ENCODE data around the gene KHDC4.
"Not testable (repeated sequence)": the region's sequence is repeated elsewhere in the genome, so short reads cannot be mapped to it uniquely, and the experiment has no call there.

DNA sequence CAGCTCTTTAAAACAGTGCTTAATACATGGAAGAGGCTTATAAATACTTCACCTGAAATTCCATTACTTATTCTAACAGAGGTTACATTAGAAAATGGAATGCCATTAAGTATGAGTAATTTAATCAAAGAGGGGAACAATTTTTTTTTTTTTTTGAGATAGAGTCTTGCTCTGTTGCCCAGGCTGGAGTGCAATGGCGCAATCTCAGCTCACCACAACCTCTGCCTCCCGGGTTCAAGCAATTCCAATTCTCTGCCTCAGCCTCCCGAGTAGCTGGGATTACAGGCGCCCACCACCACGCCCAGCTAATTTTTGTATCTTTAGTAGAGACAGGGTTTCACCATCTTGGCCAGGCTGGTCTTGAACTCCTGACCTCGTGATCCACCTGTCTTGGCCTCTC is 38.6 kb downstream of the KHDC4 start:
- TF ChIP-seq, protein P1, sequence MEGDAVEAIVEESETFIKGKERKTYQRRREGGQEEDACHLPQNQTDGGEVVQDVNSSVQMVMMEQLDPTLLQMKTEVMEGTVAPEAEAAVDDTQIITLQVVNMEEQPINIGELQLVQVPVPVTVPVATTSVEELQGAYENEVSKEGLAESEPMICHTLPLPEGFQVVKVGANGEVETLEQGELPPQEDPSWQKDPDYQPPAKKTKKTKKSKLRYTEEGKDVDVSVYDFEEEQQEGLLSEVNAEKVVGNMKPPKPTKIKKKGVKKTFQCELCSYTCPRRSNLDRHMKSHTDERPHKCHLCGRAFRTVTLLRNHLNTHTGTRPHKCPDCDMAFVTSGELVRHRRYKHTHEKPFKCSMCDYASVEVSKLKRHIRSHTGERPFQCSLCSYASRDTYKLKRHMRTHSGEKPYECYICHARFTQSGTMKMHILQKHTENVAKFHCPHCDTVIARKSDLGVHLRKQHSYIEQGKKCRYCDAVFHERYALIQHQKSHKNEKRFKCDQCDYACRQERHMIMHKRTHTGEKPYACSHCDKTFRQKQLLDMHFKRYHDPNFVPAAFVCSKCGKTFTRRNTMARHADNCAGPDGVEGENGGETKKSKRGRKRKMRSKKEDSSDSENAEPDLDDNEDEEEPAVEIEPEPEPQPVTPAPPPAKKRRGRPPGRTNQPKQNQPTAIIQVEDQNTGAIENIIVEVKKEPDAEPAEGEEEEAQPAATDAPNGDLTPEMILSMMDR (IDR thresholded peaks at IDR 0.05; ENCODE audit: poor library complexity, severe bottlenecking) = not testable (repeated sequence)
- TF ChIP-seq RAD21 (conservative IDR thresholded peaks at IDR 0.05); SMC3 (conservative IDR thresholded peaks at IDR 0.05; ENCODE audit: poor library complexity); POLR2AphosphoS5 (IDR thresholded peaks at IDR 0.05); MXI1 (conservative IDR thresholded peaks at IDR 0.05; ENCODE audit: poor library complexity, severe bottlenecking): not testable (repeated sequence)

Measured in neural cell (in vitro differentiated cells).